Activated T-helper 17 cell treated with anti-CD3 and anti-CD28 coated beads, Interleukin-2, amount 50 U/mL, for 72 hours (primary cell): ENCODE measurements around the gene ITGBL1. TPM values are rescaled to one million over a fixed set of nuclear protein-coding genes. Genes with fewer than 3 reads are reported as not detected.

Experiments used
- ATAC-seq: fragments of 150-1000 bp; cut with Tn5 transposase; replicated peaks from 2 replicates; pipeline ENCODE4 v1.10.0; 2021; ENCODE audit warnings: mild to moderate bottlenecking, moderate library complexity
- H3K27ac Mint-ChIP-seq: one replicate; pipeline ENCODE4 v1.8.0; 2022; ENCODE audit warnings: mixed read lengths
- H3K27me3 Mint-ChIP-seq: one replicate; pipeline ENCODE4 v1.8.0; 2022; ENCODE audit warnings: mixed read lengths
- H3K36me3 Mint-ChIP-seq: one replicate; pipeline ENCODE4 v1.8.0; 2022; ENCODE audit warnings: low read depth, mild to moderate bottlenecking, mixed read lengths
- H3K4me1 Mint-ChIP-seq: one replicate; pipeline ENCODE4 v1.8.0; 2022; ENCODE audit warnings: mixed read lengths
- H3K4me3 Mint-ChIP-seq: one replicate; pipeline ENCODE4 v1.8.0; 2022; ENCODE audit warnings: mild to moderate bottlenecking, mixed read lengths
- H3K9me3 Mint-ChIP-seq: one replicate; pipeline ENCODE4 v1.8.0; 2022; ENCODE audit warnings: mixed read lengths
- total RNA-seq, 2 donors: library from RNA; stranded (reverse); gene quantifications; one replicate each; pipeline ENCODE4 v1.2.3, GENCODE V29; 2022

ITGBL1 gene
- total RNA-seq, 2 donors from 2014 or later: 0.05 TPM; not detected in 1

GRCh38 chr13:101628900-101629299, 176.4 kb downstream of the ITGBL1 start:
- Mint-ChIP-seq H3K27ac (no peak overlapping the region), H3K36me3 (no peaks in the 10 kb centered on the region), H3K9me3 (no peaks in the 10 kb centered on the region), H3K4me3 (no peak overlapping the region), H3K4me1 (peaks cover 23% of the 10 kb centered on the region), H3K27me3 (peaks cover 6% of the 10 kb centered on the region)
- no peak for ATAC-seq

GRCh38 chr13:101631395-101631794, 178.9 kb downstream of the ITGBL1 start:
- no peaks in the 10 kb centered on the region for H3K9me3 Mint-ChIP-seq
- peaks cover 15% of the 10 kb centered on the region for H3K4me1 Mint-ChIP-seq
- no peak overlapping the region for H3K27ac Mint-ChIP-seq
- no peaks in the 10 kb centered on the region for H3K36me3 Mint-ChIP-seq
- H3K4me3 Mint-ChIP-seq: no peak overlapping the region
- ATAC-seq: no peak
- H3K27me3 Mint-ChIP-seq: peaks cover 6% of the 10 kb centered on the region

- no peaks in the 10 kb centered on the region for H3K9me3 Mint-ChIP-seq
- peaks cover 6% of the 10 kb centered on the region for H3K27me3 Mint-ChIP-seq
- no peaks in the 10 kb centered on the region for H3K36me3 Mint-ChIP-seq
- no peaks in the 10 kb centered on the region for H3K4me1 Mint-ChIP-seq
- H3K4me3 Mint-ChIP-seq: no peak overlapping the region
- H3K27ac Mint-ChIP-seq: no peak overlapping the region
- ATAC-seq: no peak
These were observed 181.7 kb downstream of the ITGBL1 start for GRCh38 chr13:101634142-101634541.

- no peak overlapping the region for H3K27ac Mint-ChIP-seq
- H3K4me1 Mint-ChIP-seq: no peaks in the 10 kb centered on the region
- no peaks in the 10 kb centered on the region for H3K36me3 Mint-ChIP-seq
- H3K4me3 Mint-ChIP-seq: no peak overlapping the region
- no peaks in the 10 kb centered on the region for H3K9me3 Mint-ChIP-seq
- ATAC-seq: no peak
- peaks cover 6% of the 10 kb centered on the region for H3K27me3 Mint-ChIP-seq
These were observed 187.2 kb downstream of the ITGBL1 start for GRCh38 chr13:101639711-101640110.

GRCh38 chr13:101640788-101641400, 188.4 kb downstream of the ITGBL1 start:
- Mint-ChIP-seq H3K9me3 (no peaks in the 10 kb centered on the region), H3K36me3 (no peaks in the 10 kb centered on the region), H3K4me3 (no peak overlapping the region), H3K27me3 (peaks cover 14% of the 10 kb centered on the region), H3K4me1 (no peaks in the 10 kb centered on the region), H3K27ac (no peak overlapping the region)
- ATAC-seq: no peak

- no peak overlapping the region for H3K4me3 Mint-ChIP-seq
- H3K4me1 Mint-ChIP-seq: no peaks in the 10 kb centered on the region
- no peak overlapping the region for H3K27ac Mint-ChIP-seq
- H3K36me3 Mint-ChIP-seq: no peaks in the 10 kb centered on the region
- ATAC-seq: no peak
- H3K9me3 Mint-ChIP-seq: no peaks in the 10 kb centered on the region
- H3K27me3 Mint-ChIP-seq: peaks cover 14% of the 10 kb centered on the region
These were observed 193.4 kb downstream of the ITGBL1 start for GRCh38 chr13:101645871-101646270.

GRCh38 chr13:101647760-101648159, 195.3 kb downstream of the ITGBL1 start:
- Mint-ChIP-seq H3K4me1 (no peaks in the 10 kb centered on the region), H3K36me3 (no peaks in the 10 kb centered on the region), H3K4me3 (no peak overlapping the region), H3K27me3 (peaks cover 17% of the 10 kb centered on the region), H3K9me3 (peaks cover 3% of the 10 kb centered on the region), H3K27ac (no peak overlapping the region)
- no peak for ATAC-seq

- H3K36me3 Mint-ChIP-seq: no peaks in the 10 kb centered on the region
- no peak overlapping the region for H3K27ac Mint-ChIP-seq
- peaks cover 20% of the 10 kb centered on the region for H3K27me3 Mint-ChIP-seq
- H3K9me3 Mint-ChIP-seq: peaks cover 6% of the 10 kb centered on the region
- ATAC-seq: no peak
- no peaks in the 10 kb centered on the region for H3K4me1 Mint-ChIP-seq
- no peak overlapping the region for H3K4me3 Mint-ChIP-seq
These were observed 196.5 kb downstream of the ITGBL1 start for GRCh38 chr13:101648766-101649487.

GRCh38 chr13:101649488-101650126, 197.1 kb downstream of the ITGBL1 start:
- no peak overlapping the region for H3K4me3 Mint-ChIP-seq
- H3K27me3 Mint-ChIP-seq: peaks cover 19% of the 10 kb centered on the region
- no peak overlapping the region for H3K27ac Mint-ChIP-seq

GRCh38 chr13:101654883-101655282, 202.4 kb downstream of the ITGBL1 start:
- no peaks in the 10 kb centered on the region for H3K4me1 Mint-ChIP-seq
- no peaks in the 10 kb centered on the region for H3K36me3 Mint-ChIP-seq
- no peak overlapping the region for H3K4me3 Mint-ChIP-seq
- no peak for ATAC-seq
- no peak overlapping the region for H3K27ac Mint-ChIP-seq
- H3K9me3 Mint-ChIP-seq: peaks cover 6% of the 10 kb centered on the region
- H3K27me3 Mint-ChIP-seq: peaks cover 14% of the 10 kb centered on the region

More at GRCh38 chr13:101649488-101650126, 197.1 kb downstream of the ITGBL1 start:
- Mint-ChIP-seq H3K4me1 (no peaks in the 10 kb centered on the region), H3K9me3 (peaks cover 6% of the 10 kb centered on the region), H3K36me3 (no peaks in the 10 kb centered on the region)
- no peak for ATAC-seq

- Mint-ChIP-seq H3K27me3 (peaks cover 14% of the 10 kb centered on the region), H3K27ac (no peak overlapping the region)
These were observed 203.0 kb downstream of the ITGBL1 start for GRCh38 chr13:101655435-101655834.

GRCh38 chr13:101660711-101661110, 208.2 kb downstream of the ITGBL1 start:
- Mint-ChIP-seq H3K4me3 (no peak overlapping the region), H3K27ac (no peak overlapping the region), H3K36me3 (no peaks in the 10 kb centered on the region), H3K27me3 (peaks cover 6% of the 10 kb centered on the region), H3K9me3 (peaks cover 3% of the 10 kb centered on the region), H3K4me1 (no peaks in the 10 kb centered on the region)
- ATAC-seq: no peak

More at GRCh38 chr13:101655435-101655834, 203.0 kb downstream of the ITGBL1 start:
- H3K36me3 Mint-ChIP-seq: no peaks in the 10 kb centered on the region
- peaks cover 6% of the 10 kb centered on the region for H3K9me3 Mint-ChIP-seq
- no peak for ATAC-seq
- no peaks in the 10 kb centered on the region for H3K4me1 Mint-ChIP-seq
- H3K4me3 Mint-ChIP-seq: no peak overlapping the region

GRCh38 chr13:101661839-101662238, 209.4 kb downstream of the ITGBL1 start:
- Mint-ChIP-seq H3K4me3 (no peak overlapping the region), H3K9me3 (peaks cover 3% of the 10 kb centered on the region), H3K4me1 (no peaks in the 10 kb centered on the region), H3K36me3 (no peaks in the 10 kb centered on the region), H3K27ac (no peak overlapping the region), H3K27me3 (peaks cover 13% of the 10 kb centered on the region)
- ATAC-seq: no peak

- no peaks in the 10 kb centered on the region for H3K27me3 Mint-ChIP-seq
- no peak for ATAC-seq
- H3K36me3 Mint-ChIP-seq: no peaks in the 10 kb centered on the region
- no peak overlapping the region for H3K27ac Mint-ChIP-seq
- H3K4me1 Mint-ChIP-seq: no peaks in the 10 kb centered on the region
- H3K4me3 Mint-ChIP-seq: no peak overlapping the region
- peaks cover 4% of the 10 kb centered on the region for H3K9me3 Mint-ChIP-seq
These were observed 221.1 kb downstream of the ITGBL1 start for GRCh38 chr13:101673360-101674105.
